HepG2 (cell line): Measurements from ENCODE around the gene MSI2. TPM values are rescaled to one million over a fixed set of nuclear protein-coding genes. Genes with fewer than 3 reads are reported as not detected.

Experiments
- HOMEZ ChIP-seq: IDR thresholded peaks from 2 replicates; pipeline ENCODE4 v1.6.1; 2016; ENCODE audit warnings: low read depth
- JDP2 ChIP-seq: sonication (generic); formaldehyde crosslinking; IDR thresholded peaks from 2 replicates; pipeline ENCODE4 v1.8.1; 2022; ENCODE audit warnings: missing genetic modification reagents, borderline replicate concordance
- MXI1 ChIP-seq: IDR thresholded peaks from 3 replicates; pipeline ENCODE4 v1.6.1; 2012; ENCODE audit warnings: low read depth, low read length, inconsistent platforms, borderline replicate concordance
- PCBP2 ChIP-seq: fragments of 200-400 bp; formaldehyde crosslinking; optimal IDR thresholded peaks from 2 replicates; pipeline ENCODE3; 2018; ENCODE audit warnings: low read length, low read depth; ENCODE audit not compliant: poor library complexity, severe bottlenecking
- RFX3 ChIP-seq: IDR thresholded peaks from 2 replicates; pipeline ENCODE4 v1.6.1; 2016; ENCODE audit warnings: missing biosample characterization, missing genetic modification reagents
- SMAD3 ChIP-seq: sonication (generic); formaldehyde crosslinking; IDR thresholded peaks from 2 replicates; pipeline ENCODE4 v1.4.0; 2020; ENCODE audit warnings: missing genetic modification reagents
- SP2 ChIP-seq: sonication (generic); formaldehyde crosslinking; IDR thresholded peaks from 2 replicates; pipeline ENCODE4 v1.5.1; 2020; ENCODE audit warnings: mild to moderate bottlenecking, missing genetic modification reagents
- ZKSCAN1 ChIP-seq: fragments of 150-350 bp; IDR thresholded peaks from 2 replicates; pipeline ENCODE4 v1.6.1; 2014; ENCODE audit warnings: low read length
- ZNF142 ChIP-seq: sonication (generic); formaldehyde crosslinking; IDR thresholded peaks from 2 replicates; pipeline ENCODE4 v1.4.0; 2020; ENCODE audit warnings: missing genetic modification reagents
- ZNF670 ChIP-seq: sonication (generic); formaldehyde crosslinking; IDR thresholded peaks from 2 replicates; pipeline ENCODE4 v1.8.0; 2022; ENCODE audit warnings: mild to moderate bottlenecking, missing genetic modification reagents, borderline replicate concordance
- ZUFSP ChIP-seq: sonication (generic); formaldehyde crosslinking; IDR thresholded peaks from 2 replicates; pipeline ENCODE4 v1.9.0; 2021; ENCODE audit warnings: missing genetic modification reagents, mild to moderate bottlenecking, borderline replicate concordance
- polyA plus RNA-seq, 8 experiments: library from polyadenylated mRNA; depleted of rRNA in 3 of 8; stranded (reverse) in 7 of 8; unstranded in 1 of 8; fragments of >200 nt; fragmentation: Illumina TruSeq in 4 of 8; extraction: Trizol in 4 of 8; gene quantifications; 2 replicates each; pipeline versions ENCODE4 v1.2.1 to v1.2.3, GENCODE V29; 2011 to 2016; ENCODE audit warnings: low read depth in 4 of 8, missing spikeins in 1 of 8, mixed read lengths in 1 of 8; ENCODE audit not compliant: insufficient read depth in 1 of 8
- total RNA-seq, 5 experiments: library from RNA; depleted of rRNA; stranded (reverse); fragments of >200 nt; fragmentation: Illumina TruSeq; extraction: Trizol; gene quantifications; 2 replicates each; pipeline ENCODE4 v1.2.3, GENCODE V29; 2016; ENCODE audit warnings: low read depth in 1 of 5
- TF ChIP-seq, protein P1 (sequence below): sonication (generic); formaldehyde crosslinking; IDR thresholded peaks from 2 replicates; pipeline ENCODE4 v1.9.0; 2021; ENCODE audit warnings: mild to moderate bottlenecking, missing genetic modification reagents

MSI2 gene
- total and polyA plus RNA-seq, 2 of the 13 experiments (the other 11 are each of a cell fraction or from before 2014, with no cell fraction given): 77.5 to 78.4 TPM

GRCh38 chr17:57459286-57459915 lies 203.1 kb downstream of the MSI2 start (continued):
- TF ChIP-seq, protein P1, sequence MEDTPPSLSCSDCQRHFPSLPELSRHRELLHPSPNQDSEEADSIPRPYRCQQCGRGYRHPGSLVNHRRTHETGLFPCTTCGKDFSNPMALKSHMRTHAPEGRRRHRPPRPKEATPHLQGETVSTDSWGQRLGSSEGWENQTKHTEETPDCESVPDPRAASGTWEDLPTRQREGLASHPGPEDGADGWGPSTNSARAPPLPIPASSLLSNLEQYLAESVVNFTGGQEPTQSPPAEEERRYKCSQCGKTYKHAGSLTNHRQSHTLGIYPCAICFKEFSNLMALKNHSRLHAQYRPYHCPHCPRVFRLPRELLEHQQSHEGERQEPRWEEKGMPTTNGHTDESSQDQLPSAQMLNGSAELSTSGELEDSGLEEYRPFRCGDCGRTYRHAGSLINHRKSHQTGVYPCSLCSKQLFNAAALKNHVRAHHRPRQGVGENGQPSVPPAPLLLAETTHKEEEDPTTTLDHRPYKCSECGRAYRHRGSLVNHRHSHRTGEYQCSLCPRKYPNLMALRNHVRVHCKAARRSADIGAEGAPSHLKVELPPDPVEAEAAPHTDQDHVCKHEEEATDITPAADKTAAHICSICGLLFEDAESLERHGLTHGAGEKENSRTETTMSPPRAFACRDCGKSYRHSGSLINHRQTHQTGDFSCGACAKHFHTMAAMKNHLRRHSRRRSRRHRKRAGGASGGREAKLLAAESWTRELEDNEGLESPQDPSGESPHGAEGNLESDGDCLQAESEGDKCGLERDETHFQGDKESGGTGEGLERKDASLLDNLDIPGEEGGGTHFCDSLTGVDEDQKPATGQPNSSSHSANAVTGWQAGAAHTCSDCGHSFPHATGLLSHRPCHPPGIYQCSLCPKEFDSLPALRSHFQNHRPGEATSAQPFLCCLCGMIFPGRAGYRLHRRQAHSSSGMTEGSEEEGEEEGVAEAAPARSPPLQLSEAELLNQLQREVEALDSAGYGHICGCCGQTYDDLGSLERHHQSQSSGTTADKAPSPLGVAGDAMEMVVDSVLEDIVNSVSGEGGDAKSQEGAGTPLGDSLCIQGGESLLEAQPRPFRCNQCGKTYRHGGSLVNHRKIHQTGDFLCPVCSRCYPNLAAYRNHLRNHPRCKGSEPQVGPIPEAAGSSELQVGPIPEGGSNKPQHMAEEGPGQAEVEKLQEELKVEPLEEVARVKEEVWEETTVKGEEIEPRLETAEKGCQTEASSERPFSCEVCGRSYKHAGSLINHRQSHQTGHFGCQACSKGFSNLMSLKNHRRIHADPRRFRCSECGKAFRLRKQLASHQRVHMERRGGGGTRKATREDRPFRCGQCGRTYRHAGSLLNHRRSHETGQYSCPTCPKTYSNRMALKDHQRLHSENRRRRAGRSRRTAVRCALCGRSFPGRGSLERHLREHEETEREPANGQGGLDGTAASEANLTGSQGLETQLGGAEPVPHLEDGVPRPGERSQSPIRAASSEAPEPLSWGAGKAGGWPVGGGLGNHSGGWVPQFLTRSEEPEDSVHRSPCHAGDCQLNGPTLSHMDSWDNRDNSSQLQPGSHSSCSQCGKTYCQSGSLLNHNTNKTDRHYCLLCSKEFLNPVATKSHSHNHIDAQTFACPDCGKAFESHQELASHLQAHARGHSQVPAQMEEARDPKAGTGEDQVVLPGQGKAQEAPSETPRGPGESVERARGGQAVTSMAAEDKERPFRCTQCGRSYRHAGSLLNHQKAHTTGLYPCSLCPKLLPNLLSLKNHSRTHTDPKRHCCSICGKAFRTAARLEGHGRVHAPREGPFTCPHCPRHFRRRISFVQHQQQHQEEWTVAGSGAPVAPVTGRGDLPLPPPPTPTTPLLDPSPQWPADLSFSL (CRISPR knock-in tag): no peak; the same call in 1 of the 2 replicates
- TF ChIP-seq PCBP2 (no peak), SMAD3 (peak; percentile 82), MXI1 (peak; percentile 44; the same call in 1 of the 3 replicates), ZUFSP (CRISPR knock-in tag) (no peak), ZKSCAN1 (peak; percentile 19; the same call in 1 of the 2 replicates), ZNF142 (CRISPR knock-in tag) (no peak), RFX3 (CRISPR knock-in tag) (no peak), SP2 (no peak), ZNF670 (0 out of 2 replicates have a peak, but pooled peaks have one; percentile 35), HOMEZ (CRISPR knock-in tag) (peak; percentile 92), JDP2 (CRISPR knock-in tag) (no peak)
